ENCODE results near the gene UNC5A.

UNC5A gene

DNA sequence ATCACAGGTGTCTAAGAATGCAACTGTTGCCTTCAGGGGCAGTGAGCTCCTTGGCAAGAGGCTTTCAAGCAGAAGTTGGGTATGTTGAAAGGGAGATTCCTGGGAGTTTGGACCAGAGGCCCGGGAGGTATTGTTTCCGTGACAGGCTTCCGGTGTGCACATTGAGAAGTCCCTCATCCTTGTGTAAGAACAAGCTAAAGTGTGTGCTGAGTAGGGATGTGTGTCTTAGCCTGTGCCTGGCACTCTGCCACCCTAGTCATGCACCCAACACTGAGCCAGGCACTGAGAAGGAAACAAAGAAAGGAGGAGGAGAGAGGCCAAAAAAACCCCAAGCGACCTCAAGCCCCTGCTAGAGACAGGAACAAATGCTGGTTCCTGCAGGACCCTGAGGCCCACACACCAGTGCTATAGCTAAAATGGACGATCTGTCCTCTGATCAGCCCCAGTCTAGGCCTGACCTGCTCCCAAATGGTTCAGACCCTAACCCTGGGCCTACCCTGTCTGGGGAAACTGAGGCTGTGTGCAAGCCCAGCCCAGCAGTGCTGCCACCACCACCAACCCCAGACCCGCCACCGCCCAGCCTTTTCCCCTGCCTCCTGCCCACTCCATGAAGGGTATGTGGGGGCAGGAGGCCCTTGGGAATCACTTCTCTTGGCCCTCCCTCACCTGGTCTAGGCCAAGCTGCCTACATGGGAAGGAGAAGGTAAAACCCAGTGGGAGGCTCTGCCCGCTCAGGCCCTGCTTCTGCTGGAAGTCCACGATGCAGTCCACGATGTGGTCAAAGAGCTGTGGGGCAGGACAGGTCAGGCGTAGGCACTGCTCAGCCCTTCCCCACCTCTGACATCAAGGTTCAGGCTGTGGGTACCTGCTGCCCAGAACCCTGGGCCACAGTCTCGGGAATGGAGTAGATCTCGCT is 76.2 kb downstream of the UNC5A start:
- no peak overlapping the region for H3K4me3 ChIP-seq (ENCODE audit: low read length)
- TF ChIP-seq, protein P1, sequence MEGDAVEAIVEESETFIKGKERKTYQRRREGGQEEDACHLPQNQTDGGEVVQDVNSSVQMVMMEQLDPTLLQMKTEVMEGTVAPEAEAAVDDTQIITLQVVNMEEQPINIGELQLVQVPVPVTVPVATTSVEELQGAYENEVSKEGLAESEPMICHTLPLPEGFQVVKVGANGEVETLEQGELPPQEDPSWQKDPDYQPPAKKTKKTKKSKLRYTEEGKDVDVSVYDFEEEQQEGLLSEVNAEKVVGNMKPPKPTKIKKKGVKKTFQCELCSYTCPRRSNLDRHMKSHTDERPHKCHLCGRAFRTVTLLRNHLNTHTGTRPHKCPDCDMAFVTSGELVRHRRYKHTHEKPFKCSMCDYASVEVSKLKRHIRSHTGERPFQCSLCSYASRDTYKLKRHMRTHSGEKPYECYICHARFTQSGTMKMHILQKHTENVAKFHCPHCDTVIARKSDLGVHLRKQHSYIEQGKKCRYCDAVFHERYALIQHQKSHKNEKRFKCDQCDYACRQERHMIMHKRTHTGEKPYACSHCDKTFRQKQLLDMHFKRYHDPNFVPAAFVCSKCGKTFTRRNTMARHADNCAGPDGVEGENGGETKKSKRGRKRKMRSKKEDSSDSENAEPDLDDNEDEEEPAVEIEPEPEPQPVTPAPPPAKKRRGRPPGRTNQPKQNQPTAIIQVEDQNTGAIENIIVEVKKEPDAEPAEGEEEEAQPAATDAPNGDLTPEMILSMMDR (conservative IDR thresholded peaks at IDR 0.05; ENCODE audit: low read depth, low read length) = no peak
- DNase-seq (ENCODE audit: low read depth) = no peak

DNA sequence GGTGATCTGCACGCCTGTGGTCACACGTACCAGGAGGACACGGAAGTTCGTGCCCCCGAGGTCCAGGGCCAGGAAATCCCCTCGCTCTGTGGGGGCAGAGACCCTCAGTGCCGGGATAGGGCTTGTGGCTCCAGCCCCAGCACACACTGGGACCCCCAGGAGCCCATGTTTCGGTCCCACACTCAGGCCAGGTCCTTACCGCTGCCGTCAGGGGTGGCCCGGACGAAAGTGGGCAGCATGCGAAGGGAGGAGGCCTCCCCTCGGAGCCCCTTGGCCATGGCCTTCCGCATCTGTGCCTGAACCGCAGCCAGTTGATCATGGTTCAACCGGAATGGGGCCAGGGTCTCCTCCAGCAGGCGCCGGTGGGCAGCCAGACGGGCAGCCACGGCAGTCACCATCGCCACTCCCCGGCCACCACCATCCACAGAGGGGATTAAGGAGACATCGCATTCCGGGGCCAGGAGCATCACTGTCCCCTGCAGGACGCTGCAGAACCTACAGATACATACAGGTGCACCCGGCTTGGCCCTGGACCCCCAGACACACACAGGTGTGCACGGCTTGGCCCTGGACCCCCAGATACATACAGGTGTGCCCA is 77.0 kb downstream of the UNC5A start:
- DNase-seq (ENCODE audit: low read depth) = no peak
- TF ChIP-seq, protein P1 (conservative IDR thresholded peaks at IDR 0.05; ENCODE audit: low read depth, low read length) = no peak

DNA sequence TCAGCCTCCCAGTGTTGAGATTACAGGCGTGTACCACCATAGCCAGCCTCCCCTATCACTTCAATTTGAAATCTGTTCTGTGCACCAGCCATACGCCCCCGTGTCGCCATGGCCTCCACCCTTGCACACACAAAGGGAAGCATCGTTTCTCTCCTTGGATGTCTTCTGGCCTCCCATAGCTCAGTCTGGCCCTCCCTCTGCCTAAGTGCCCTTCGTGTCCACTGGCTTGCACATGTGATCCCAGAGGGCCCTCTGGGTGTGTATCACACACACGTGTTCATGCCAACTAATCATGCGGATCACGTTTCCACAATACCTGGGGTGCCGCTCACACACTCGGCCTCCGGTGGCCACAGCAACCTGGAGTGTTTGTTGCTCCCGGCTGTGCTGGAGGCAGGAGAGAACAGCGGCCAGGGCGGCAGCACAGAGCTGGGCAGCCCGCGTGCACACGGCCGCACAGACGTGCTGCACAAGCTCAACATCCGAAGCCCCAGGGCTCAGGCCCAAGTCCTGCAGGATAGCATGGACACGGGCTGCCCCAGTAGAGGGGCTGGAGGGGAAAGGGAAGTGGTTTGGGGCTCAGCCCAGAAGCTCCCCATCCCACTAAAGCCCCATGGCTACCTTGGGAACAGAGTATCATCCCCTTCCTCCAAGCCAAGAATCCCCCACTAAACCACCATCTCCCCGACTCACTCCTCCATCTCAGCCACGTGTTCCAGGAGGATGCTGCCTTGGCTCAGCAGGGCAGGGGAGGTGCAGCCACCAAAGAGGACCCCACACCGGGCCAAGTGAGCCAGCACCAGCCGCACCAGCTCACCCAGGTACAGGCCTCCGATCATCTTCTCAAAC is 77.9 kb downstream of the UNC5A start:
- TF ChIP-seq, protein P1 (conservative IDR thresholded peaks at IDR 0.05; ENCODE audit: low read depth, low read length) = no peak
- no peak overlapping the region for H3K4me3 ChIP-seq (ENCODE audit: low read length)
- DNase-seq (ENCODE audit: low read depth) = no peak

More for the DNA sequence above, 77.0 kb downstream of the UNC5A start:
- no peak overlapping the region for H3K4me3 ChIP-seq (ENCODE audit: low read length)

DNA sequence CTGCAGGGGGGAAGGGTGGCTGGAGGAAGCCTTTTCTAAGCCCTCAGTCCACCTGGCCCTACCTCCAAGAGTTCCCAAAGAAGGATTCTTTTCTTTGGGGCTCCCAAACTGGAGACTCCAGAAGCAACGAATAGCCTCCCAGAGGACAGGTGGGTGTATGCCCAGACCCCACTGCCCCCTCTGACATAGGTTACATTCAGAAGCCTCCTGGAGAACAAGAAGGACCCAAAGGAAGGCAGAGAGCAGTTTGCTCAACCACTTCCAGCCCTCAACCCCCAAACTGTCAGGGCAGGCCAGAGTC is 78.5 kb downstream of the UNC5A start:
- DNase-seq (ENCODE audit: low read depth) = no peak
- TF ChIP-seq, protein P1 (conservative IDR thresholded peaks at IDR 0.05; ENCODE audit: low read depth, low read length) = no peak
- no peak overlapping the region for H3K4me3 ChIP-seq (ENCODE audit: low read length)

DNA sequence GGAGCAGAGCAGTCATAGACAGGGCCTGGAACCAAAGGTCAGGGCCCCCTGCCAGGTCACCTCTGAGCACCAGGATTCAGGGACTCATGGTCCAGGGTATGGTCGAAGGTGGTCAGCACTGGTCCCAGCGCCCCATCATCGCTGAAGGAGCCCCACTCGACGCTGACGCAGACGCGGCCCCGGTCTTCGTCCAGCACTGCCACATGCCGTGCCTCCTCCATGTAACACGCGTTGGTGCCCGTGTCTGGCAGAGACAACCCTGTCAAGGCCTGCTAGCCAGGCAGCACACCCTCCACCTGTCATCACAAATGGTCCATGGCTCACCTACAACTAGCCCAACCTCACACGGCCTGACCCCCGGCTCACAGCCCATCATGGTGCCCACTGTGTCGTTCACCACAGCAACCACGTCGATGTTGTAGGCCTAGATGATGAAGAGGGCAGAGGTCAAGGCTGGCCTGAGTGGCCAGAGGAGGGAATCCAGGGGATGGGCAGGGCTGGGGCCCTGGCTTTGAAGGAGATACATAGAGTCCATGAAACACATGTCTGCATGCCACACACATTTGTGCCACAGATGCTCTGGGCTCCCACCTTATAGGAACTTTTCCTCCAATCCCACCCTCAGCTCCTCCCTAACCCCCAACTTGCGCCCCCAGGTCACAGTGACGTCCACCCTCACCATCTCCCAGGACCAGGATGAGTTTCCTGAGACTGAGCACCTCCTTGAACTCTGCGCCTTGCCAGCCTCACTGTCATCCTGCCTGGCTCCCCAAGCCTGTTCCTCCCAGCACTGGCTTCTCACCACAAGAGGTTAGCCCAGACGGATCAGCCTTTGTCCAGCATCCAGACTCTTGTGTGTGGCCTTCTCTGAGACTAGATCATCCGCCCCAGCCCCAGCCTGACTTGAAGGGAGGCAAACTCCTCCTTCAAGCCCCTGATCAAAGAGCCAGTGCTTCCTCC is 79.2 kb downstream of the UNC5A start:
- TF ChIP-seq, protein P1 (conservative IDR thresholded peaks at IDR 0.05; ENCODE audit: low read depth, low read length) = no peak
- no peak overlapping the region for H3K4me3 ChIP-seq (ENCODE audit: low read length)
- no peak for DNase-seq (ENCODE audit: low read depth)
